GM19452 (cell line): ENCODE results near the gene ODF2.
"Not testable (repeated sequence)": the region's sequence is repeated elsewhere in the genome, so short reads cannot be mapped to it uniquely, and the experiment has no call there.

ENCODE experiments used
- ATAC-seq: cut with Tn5 transposase; IDR thresholded peaks from one replicate; pipeline ENCODE4 v1.9.1; 2021; ENCODE audit not compliant: unreplicated experiment

Gene ODF2

DNA sequence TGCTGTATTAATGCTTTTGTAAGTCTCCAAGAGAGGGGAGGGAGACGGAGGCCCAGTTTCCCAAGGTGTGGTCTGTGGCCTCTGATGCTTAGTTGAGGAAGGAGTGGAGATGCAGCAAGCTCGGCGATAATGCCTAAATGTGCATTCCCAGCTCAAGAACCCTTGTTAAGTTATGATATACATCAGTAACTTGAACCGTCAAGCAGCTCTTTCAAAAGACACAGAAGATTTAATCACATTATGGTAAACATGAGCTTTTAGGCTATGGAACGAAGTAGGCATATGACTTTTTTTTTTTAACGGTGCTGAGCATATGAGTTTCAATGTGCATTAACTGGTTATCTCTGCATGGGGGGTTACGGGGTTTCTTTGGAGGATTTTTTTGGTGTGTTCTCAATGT, 26.4 kb downstream of the ODF2 start:
- no peak for ATAC-seq

DNA sequence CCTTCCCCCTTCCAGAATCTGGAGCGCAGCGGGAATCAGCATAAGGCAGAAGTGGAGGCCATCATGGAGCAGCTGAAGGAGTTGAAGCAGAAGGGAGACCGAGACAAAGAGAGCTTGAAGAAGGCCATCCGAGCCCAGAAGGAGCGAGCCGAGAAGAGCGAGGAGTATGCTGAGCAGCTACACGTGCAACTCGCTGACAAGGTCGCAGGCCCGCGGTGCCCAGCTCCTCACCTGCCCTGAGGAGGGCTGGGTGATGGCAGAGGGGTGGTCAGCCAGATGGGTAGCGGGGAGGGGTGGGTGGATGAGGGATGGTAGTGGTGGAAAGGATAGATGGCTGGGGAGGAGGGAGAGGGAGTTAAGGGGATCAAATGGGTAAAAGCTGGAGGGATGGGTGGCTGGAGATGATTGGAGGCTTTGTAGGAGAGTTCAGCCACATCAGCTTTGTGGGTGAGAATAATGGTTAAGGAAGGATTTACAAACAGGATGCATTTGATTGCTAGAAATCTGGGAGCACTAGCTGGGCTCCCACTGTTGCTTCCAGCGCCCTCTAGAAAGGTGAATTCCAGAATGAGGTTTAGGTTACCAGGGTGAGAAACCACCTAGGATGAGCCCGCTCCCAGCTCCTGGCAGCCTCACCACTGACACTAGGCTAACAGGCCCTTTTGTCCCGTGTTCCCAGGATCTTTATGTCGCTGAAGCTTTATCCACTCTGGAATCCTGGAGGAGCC, 29.0 kb downstream of the ODF2 start:
- ATAC-seq: no peak

DNA sequence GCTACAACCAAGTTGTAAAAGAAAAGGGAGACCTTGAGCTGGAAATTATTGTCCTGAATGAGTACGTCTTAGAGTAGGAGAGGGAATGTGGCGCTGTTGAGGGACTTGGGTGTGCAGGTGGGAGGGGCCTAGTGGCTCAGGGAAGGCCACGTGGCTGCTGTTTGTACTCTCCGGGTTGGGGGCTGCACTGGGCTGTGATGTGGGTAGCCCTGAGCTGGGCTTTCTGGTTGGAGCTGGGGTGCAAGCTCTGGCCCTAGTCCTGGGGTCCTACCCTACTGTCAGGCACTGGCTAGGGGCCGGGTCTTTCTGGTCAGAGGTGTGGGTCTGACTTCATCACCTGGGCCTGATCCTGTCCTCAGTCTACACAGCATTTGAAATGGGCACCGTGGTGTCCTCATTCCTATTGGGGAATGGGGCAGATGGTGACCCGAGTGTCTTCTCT, 29.6 kb downstream of the ODF2 start:
- ATAC-seq: no peak

DNA sequence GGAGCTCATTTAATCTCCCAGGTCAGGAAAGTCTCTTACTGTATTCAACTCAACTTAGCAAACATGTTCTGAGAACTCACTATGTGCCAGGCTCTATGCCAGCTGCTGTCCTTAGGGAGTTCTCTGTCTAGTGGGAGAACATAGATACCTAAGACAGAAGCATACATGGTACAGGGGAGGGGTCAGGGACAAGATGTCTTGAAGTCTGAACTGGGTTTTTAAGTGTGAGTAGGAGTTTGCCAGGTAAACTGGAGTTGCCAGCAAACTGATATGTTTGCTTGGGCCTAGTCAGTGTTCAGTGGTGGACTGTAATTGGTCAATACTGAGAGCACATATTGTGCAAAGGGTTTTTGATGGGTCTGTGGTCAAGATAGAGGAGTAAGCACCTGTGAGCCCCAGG, 30.4 kb downstream of the ODF2 start:
- ATAC-seq: no peak

DNA sequence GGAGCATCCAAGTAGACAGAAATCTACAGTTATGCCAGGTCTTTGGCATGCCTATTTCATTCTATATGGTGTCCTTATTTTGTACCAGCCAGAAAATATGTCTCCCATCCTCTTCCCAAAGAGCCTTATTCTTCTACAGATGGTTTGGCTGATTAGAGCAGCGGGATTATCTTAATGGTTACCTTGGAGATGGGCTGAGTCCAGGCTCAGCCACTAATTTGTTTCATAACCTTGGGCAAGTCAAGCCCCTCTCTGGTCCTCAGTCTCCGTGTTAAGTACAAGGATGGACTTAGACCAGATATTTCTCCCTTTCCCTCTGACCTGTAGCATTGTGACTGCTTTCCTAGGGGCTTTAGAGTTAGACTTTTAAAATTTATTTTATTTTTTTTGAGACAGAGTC, 37.6 kb downstream of the ODF2 start:
- ATAC-seq: no peak

DNA sequence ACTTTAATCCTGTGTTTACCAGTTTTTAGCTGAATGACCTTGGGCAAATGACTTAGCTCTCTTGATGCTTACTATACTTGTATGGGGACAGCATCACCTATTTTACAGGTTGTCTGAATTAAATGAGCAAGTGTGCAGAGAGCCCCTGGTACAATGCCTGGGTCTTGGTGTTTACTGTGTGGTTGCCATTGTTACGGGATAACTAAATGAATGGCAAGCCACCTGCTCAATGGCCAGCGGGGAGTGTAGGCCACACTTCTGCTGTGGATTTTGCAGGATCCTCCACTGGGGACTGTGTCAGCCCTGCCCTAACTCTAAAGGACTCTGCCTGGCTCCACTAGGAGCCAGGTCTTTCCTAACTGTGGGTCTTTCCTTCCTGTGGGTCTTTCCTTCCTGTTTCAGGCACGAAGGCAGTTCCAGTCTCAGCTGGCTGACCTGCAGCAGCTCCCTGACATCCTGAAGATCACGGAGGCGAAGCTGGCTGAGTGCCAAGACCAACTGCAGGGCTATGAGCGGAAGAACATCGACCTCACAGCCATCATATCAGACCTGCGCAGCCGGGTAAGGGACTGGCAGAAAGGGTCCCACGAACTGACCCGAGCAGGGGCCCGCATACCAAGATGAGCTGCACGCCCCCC, 38.4 kb downstream of the ODF2 start:
- no peak for ATAC-seq

DNA sequence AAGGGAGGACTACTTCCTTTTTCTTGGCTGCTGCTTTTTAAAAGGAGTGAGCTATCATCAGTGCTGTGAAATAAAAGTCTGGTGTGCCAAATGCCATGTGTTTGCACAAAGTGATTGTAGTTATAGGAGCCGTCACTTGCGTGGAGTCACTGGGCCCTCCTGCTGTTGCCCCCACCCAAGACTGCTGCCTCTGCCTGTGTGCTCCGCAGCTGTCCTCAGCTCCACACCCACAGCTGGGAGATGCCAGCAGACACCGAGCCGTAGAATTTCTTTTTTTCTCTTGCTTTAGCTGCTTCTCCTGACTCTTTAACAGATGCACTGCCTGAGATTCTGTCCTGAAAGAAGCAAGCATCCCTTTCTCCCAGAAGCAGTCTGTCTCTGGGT, 38.9 kb downstream of the ODF2 start:
- ATAC-seq: no peak

DNA sequence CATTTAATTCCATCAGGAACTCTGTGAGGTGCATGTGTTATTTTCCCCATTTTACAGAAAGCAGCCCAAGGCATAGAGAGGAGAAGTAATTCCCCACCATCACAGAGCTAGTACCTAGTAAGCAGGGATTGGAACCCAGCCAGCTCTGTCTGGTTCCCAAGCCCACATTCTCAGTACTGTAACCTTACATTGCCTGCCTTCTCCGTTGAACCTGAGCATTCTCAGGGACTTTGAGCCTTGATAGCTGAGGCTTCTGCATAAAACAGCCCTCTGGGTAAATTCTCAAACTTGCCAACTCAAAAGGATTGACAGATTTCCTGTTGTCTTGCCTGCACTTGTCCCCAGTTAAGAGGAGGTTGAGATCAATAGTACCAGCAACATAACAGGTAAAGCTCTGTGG, 39.5 kb downstream of the ODF2 start:
- ATAC-seq: no peak

DNA sequence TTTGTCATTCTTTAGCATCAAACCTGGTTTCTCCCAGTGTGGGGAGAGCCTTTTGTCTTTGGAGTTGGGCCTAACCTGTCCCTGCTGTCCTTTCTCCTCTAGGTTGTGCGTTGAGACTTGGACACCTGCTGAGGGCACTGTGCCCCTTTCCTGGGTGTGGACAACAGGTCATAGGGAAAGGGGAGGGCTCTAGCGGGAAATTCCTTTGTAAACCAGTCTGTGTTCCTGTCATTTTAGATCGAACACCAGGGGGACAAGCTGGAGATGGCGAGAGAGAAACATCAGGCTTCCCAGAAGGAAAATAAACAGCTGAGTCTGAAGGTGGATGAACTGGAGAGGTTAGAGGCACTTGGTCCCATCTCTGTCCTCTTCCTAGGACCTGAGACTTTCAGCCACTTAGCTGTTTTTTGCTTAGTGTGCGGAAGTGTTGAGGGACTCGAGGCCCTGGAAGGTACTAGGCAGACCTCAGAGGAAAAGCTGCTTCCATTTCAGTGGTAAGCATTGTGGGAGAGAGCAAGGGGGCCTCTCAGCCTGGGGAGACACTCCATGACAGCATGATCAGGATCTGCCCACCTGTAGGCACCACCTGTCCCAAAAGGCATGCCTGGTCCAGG, 40.1 kb downstream of the ODF2 start:
- no peak for ATAC-seq

DNA sequence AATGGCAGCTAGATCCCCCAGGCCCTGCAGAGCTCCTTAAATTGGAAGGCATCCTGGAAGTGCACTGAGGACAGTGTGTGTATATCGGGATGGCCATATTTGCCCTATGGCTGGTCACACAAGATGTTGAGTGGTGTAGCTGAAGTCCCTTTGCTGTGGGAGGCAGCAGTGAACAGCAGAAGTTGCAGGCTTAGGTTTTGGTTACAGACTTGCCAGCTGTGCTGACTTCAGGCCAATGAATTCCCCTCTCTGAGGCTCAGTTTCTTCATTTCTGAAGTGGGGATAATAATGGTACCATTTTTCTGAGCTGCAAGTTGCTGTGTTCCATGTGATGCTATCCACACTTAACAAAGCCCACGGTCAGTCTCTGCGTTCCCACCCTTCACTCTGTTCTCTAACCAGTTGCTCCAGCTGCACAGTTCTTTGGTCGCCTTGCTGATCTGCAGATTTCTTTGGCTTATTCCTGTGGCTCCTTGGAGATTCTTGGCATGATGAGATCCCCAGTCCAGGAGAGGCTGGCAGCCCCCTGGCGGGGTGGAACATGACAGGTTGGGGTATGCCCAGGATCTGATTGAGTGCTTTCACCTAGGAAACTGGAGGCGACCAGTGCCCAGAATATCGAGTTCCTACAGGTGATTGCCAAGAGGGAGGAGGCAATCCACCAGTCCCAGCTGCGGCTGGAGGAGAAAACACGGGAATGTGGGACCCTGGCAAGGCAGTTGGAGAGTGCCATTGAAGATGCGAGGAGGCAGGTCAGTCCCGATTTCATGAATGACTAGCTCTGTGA, 42.2 kb downstream of the ODF2 start:
- ATAC-seq: no peak

DNA sequence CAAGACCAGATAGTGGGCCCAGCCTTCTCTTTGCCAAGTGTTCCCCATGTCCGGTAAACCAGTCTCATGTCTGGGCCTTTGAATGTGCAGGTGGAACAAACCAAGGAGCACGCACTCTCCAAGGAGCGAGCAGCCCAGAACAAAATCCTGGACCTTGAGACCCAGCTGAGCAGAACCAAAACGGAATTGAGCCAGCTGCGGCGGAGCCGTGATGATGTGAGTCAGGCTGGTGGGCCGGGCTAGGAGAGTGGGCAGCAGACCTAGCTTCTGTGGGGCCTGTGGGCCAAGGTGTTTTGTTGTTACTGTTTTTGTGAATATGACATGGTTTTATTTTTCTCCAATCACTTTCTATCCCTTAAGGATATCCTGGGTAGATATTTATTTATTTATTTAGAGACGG, 43.1 kb downstream of the ODF2 start:
- no peak for ATAC-seq

DNA sequence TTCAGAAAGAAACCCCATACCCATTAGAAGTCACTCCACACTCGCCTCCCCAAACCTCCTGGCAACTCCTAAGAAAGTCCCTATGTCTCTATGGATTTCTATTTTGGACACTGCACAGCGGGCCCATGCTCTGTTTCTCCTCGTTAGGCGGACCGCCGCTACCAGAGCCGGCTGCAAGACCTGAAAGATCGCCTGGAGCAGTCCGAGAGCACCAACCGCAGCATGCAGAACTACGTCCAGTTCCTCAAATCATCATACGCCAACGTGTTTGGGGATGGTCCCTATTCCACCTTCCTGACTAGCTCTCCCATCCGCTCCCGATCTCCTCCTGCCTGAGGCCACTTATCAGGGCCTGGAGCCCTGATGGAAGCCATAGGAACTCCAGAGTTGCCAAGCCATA, 44.1 kb downstream of the ODF2 start:
- ATAC-seq: no peak

DNA sequence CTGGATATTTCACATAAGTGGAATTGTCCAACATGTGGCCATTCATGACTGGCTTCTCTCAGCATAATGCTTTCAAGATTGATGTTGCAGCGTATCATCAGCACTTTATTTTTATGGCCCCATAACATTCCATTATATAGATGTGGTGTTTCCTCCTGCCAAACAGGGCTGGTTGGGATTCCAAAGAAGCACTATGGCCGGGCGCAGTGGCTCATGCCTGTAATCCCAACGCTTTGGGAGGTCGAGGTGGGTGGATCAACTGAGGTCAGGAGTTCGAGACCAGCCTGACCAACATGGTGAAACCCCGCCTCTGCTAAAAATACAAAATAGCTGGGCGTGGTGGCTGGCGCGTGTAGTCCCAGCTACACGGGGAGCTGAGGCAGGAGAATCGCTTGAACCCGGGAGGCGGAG, 47.6 kb downstream of the ODF2 start:
- not testable (repeated sequence) for ATAC-seq

DNA sequence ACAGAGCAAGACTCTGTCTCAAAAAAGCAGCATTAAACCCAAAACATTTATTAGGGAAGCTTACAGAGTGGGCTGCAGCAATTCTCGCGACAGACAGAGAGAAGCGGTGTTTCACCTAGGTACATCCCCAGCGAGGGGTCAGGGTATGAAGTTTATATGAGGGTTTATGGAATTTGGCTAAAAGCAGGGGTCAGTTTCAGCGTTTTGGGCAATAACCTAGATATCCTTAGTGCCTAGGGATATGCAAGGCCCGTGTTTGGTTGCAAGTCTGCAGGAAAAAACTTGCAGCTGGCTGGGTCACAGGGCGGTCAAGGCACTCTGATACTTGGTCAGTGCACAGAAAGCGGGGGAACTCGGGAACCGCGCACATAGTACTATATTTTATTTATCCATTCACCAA, 48.1 kb downstream of the ODF2 start:
- no peak for ATAC-seq

DNA sequence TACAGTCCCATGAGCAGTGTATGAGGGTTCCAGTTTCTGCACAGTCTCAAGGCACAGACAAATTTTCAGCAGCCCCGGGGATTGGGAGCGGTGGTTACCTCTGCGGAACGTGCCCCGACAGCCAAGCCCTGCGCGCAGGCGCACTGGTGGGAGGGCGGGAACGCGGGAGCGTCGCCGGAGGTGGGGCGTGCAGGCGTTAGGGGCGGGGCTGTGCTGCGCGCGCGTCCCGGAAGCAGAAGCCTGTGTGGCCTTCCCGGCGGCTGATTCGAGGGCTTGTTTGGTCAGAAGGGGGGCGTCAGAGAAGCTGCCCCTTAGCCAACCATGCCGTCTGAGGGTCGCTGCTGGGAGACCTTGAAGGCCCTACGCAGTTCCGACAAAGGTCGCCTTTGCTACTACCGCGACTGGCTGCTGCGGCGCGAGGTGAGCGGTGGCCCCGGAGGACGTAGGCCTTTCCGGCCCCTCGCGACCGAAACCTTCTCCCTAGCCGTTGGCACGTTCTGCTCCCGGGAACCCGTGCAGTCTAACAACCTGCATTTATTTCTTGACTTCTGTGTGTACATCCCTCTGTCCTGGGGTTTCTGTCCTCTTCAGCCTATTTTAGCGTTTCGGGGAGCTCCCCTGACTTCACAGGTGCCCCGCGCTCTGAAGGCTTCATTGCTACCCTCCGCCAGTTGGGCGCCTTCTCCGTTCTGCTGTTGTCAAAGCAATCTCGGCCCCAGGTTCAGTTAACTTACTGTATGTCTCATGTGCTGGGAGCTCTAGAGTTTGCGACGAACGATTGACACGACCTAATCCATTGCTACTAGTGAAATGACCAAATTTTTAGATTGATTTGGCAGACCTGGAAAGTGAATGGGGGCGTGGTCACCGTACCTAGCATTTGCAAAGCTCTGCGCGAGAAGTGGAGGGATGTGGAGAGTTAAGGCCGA, 48.9 kb downstream of the ODF2 start, which contains the start of gene GLE1:
Gene GLE1 (plus strand): TSS at position 235 of the 929 bp plus-strand sequence. CDS start 87 bp downstream, at position 322.
- peak; percentile 77 for ATAC-seq

DNA sequence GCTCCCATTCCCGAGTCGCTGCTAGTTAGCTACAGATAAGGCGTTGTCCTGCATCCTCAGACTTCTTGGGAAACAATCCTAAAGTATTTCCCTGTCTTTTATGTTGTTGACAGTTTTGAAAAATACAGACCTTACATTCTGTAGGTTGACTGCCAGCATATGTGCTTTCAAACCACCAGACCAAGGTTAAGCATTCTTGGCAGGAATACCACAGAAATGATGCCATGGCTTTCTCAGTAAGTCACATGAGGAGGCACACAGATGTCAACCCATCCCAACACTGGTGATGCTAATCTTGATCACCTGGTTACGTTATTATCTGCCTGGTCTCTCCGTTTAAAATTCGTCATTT, 49.6 kb downstream of the ODF2 start:
- no peak for ATAC-seq

DNA sequence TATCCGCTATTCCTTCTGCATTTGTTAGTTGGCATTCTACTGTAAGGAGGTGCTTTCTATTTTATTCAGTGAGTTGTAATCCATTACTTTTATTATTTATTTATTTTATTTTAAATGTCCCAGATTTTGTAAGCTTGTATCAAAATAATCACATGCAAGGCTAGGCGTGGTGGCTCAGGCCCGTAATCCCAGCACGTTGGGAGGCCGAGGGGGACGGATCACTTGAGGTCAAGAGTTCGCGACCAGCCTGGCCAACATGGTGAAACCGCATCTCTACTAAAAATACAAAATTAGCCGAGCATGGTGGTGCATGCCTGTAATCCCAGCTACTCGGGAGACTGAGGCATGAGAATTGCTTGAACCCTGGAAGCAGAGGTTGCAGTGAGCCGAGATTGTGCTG, 50.1 kb downstream of the ODF2 start:
- not testable (repeated sequence) for ATAC-seq

DNA sequence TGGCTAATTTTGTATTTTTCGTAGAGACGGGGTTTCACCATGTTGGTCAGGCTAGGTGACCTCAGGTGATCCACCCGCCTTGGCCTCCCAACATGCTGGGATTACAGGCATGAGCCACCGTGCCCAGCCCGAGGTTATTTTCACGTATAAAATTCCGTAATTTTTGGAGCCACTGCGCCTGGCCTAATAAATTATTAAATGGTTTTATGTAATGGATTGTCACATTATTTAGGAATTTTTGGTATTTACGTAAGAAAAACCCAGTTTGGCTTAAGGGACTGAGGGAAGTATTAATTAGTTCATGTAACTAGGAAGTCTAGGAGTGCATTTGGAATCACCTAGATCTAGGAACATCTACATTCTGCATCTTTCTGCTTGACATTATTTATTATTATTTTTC, 57.0 kb downstream of the ODF2 start:
- ATAC-seq: no peak

DNA sequence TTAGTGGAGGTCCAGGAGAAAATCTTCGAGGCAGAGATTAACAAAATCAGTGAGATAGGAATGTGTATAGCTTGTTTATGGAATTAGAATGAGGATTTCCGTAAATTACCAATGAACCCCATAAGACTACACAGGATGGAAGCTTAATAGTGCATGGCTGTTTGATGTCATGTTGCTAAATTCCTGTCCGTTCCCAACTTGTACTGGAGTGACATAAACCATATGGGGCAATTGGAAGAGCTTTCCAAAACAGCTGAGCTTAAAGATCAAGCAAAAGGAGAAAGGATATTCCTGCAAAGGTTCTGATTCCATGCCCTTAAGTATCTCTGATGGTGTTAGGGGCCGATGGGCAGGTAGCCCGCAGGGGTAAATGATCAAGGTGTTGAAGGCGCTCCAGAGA, 66.2 kb downstream of the ODF2 start:
- ATAC-seq: no peak

DNA sequence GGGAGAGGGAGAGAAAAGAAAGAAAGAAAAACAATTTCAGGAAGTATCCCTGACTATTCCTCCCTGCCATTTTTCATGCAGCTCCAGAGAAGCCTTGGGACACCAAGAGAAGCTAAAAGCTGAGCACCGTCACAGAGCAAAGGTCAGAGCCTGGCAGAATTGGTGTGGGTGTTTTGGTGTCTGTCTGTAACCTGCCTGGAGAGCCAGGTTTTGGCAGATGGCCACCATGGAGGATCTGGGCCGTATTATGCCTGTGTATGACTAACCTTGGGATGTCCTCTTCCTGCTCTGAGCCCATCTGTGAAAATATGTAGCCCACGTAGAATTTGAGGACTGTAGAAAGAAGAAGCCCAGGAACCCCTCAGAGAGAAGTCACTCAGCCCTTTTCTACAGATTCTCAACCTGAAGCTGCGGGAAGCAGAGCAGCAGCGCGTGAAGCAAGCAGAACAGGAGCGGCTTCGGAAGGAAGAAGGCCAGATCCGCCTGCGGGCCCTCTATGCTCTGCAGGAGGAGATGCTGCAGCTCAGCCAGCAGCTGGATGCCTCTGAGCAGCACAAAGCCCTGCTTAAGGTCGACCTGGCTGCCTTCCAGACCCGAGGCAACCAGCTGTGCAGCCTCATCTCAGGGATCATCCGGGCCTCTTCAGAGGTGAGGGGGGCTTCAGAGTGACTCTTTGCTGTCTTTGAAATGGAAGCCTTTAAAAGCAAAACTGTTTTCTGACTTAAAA, 67.6 kb downstream of the ODF2 start:
- ATAC-seq: no peak
